Stimulated activated CD4-positive, alpha-beta T cell treated with anti-CD3 and anti-CD28 coated beads, Interleukin-4, amount 100 ng/mL, for 24 hours (primary cell): Measurements from ENCODE around the gene SLC16A12.
"Not testable (repeated sequence)": the region's sequence is repeated elsewhere in the genome, so short reads cannot be mapped to it uniquely, and the experiment has no call there.

Experiments
- DNase-seq: peaks from one replicate; pipeline ENCODE4 v3.0.0-alpha.2; 2020

The SLC16A12 gene

GRCh38 chr10:89468191-89468965, 67.0 kb downstream of the SLC16A12 start:
- no peak for DNase-seq

DNA sequence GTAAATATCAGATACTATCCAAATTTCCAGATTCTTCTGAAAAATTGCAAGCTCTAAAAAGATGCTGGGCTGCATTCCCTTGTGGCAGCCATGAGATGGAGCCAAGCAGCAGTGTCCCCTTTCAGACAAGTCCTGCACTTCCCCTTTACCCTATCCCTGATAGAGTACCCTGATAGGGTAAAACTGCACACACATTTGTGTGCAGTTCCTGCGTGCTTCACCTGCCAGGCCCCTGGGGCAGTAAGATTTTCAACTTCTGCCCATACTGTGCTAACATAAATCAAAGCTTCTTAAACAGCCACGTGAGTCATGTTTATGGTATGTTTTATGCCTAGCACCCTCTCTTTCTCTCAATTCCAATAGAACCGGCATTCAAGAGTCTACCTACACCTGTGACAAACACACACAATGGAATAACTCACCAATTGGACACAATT, 68.8 kb downstream of the SLC16A12 start:
- no peak for DNase-seq

DNA sequence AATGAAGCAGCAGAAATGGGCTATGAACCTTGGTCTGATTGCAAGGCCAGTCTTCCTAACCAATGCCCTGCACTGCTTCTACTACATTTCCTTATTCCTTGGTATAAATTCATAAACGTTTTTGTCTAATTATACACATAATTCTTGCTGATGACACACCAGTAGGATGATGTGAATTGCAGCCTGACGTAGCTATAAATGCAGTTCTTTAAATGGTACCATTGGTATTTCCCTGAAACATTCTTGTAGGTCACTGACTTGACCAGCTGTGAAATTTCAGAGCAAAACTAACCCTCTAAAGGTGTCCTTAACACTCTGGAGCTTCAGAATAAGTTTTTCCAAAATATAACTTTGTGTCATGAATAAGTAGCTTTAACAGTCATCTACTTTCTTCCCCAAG, 70.2 kb downstream of the SLC16A12 start:
- DNase-seq = no peak

GRCh38 chr10:89463846-89464537, 71.4 kb downstream of the SLC16A12 start:
- no peak for DNase-seq

DNA sequence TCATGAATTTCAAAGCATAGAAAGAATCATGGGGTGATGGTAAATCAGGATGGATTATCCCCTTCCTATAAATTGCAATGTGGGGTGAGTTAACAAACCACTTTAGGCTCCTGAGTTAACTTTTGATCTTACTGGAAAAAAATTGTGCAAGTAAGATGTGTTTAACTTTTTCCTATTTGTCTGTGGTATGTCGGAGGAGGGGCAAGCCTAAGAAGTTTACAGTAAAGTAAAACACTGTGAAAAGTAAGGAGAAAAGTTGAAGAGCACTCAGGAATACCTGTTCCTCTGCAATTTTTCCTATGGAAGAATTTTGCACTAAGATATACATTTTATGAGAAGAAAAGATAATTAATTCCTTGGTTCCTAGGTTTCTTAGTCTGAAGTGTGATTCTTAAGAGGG, 76.6 kb downstream of the SLC16A12 start:
- DNase-seq = no peak

DNA sequence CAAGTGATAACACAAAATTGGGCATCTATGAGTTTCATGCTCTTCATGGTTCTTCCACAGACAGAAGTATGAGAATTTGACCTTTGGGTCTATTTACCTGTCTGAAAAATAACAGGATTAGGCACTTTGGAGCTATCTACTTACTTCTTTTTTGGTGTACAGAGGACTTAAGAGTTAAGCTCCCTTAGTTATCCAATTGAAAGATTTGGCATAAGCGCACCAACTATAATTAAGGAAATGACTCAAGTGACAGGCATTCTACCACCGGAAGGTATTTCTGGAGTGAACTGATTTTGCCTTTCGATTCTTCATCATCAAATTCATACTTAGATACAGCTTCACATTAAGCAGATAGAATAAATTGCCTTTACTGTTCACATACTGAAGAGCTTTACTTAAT, 77.1 kb downstream of the SLC16A12 start:
- no peak for DNase-seq

GRCh38 chr10:89454561-89455347, 80.6 kb downstream of the SLC16A12 start:
- DNase-seq = no peak

- DNase-seq = no peak
These were observed 83.2 kb downstream of the SLC16A12 start for GRCh38 chr10:89452193-89452592.

- no peak for DNase-seq
These were observed 84.5 kb downstream of the SLC16A12 start for GRCh38 chr10:89450901-89451300.

DNA sequence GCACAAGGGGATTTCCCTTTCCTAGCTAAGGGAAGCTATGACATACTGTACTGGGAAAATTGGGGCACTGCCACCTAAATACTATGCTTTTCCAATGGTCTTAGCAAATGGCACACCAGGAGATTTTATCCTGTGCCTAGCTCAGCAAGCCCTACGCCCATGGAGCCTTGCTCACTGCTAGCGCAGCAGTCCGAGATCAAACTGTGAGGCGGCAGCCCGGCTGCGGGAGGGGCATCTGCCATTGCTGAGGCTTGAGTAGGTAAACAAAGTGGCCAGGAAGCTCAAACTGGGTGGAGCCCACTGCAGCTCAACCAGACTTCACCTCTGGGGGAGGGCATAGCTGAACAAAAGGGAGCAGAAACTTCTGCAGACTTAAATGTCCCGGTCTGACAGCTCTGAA, 90.6 kb downstream of the SLC16A12 start:
- not testable (repeated sequence) for DNase-seq

DNA sequence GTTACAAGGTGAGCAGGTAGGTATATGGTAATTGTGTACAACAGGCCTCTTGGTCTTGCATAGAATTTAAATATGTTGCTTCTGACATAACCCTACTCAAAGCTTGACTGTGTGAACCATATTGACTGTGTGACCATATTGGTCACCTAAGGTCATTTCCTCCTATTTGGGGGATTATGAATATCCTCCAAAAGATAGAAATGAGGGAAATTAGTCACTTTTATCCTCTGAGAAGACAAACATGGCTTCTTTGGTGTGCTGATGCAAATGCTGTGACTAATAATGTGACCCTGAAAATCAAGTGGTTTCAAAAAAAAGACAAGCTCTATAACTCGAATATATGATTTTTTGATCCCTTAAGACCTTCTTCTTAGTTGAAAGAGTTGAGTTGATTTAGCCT, 93.1 kb downstream of the SLC16A12 start:
- no peak for DNase-seq

DNA sequence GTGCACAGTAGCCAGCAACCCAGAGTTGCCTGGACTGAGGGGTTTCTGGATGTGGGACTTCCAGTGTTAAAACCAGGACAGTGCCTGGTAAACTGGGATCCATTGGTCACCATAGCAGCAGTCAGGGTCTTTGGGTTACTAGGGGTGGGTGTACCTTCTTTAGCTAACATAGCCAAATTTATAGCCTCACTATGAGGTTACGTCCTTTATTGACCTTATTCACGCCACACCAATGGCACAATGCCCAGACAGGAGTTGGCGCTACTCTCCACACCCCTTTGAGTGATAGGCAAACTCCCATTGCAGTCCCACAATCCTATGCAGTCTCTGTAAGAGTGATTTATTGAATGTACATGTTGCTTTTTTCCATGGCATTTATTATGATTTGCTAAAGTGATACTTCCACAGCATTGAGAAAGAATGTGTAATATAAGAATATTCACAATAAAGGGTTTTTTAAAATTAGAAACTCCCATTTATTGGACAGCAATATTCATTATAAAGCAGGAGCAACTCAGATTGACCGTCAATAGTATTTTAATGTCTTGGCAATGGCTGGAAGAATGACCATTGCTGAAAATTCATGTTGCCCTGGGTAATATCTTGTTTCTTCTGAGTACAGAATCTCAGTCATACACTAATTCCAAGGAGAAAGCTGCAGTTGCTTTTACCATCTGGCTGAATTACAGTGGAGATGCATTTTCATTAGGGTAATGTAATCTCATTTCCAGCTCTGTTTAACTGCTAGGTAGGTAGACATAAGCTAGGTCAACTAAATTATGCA, 95.0 kb downstream of the SLC16A12 start:
- no peak for DNase-seq

GRCh38 chr10:89438525-89438924, 96.9 kb downstream of the SLC16A12 start:
- no peak for DNase-seq

- no peak for DNase-seq
These were observed 103.4 kb downstream of the SLC16A12 start for GRCh38 chr10:89431977-89432376.

DNA sequence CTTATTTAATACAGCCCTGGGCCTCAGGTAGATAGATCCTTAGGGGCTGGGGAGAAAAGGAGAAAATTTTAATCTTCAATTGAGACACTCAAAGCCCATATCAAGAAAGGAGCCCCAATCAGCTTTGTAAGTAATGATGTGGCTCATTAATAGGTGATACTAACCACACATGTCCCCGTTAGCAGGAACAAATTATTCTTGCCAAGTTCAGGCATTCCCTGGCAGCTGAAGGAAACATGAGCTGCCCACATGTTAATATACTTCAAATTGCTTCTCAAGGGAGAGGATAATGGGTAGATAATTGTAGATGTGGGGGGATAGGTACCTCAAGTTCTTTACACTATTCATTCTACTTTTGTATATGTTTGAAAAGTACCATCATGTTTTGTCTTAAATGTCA, 106.5 kb downstream of the SLC16A12 start:
- DNase-seq = no peak

DNA sequence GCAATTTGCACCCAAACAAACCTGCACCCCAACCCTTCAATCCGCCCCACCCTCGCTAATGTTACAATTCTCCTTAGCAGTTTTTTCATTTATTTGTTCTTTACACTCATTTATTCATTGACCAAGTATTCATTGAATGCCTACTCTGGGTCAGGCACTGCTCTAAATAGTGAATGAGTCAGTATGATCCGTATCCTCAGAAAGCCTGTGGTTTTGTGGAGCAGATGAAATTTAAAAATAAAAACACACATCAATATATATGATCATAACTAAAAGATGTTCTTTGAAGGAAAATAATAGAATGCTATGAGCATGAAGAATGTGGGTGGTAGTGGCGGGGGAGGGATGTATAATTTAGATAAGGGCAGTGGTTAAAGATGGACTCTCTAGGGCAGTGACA, 107.8 kb downstream of the SLC16A12 start:
- no peak for DNase-seq

DNA sequence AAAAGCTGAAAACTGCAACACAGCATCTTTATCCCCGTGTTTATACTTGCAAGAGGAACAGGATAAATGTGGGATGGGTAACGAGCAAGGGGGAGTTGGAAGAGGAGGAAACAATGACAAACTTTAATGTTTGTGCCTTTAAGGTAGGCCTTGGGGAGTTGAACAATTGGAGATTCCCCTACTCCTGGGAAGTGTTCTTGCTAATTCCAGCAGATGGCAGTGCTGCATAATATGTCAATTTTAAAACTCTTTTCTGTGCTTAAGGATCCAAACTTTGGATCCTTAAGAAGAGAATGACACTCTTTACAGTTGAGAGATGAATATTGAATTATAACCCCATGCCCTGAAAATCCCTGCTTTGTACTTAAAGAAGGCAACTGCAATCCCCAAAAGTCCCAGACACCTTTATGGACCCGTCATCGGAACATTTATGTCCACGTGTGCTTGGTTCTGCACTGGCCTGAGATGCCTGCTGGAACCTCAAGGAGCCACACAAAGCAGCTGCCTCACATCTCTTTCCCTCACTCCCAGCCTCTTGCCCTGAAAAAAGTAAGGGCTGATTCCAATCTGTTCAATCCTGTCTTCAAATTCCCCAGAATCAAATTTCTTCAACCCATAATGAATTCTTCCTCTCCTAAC, 109.0 kb downstream of the SLC16A12 start:
- DNase-seq = no peak

GRCh38 chr10:89425000-89425399, 110.4 kb downstream of the SLC16A12 start:
- no peak for DNase-seq

DNA sequence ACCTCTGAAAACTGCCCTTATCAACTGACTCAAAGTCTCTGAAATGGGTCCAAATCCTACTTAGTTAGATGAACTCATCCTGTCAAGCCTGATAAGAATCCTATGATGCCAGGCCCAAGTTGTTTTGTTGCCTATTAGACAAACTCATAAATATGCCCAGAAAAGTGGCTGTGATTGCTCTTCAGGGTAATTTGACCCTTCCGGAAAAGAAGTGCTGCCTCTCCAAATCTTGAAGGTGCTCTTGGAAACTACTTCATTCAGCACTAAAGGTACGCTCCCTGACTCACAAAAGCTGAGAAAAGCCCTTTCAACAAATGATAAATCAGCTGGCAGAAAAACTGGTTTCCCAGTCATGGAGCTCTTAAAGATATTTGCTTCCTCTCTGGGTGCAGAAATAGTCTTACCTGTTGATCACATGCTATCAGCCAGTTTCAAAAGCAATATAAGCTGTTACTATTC, 114.3 kb downstream of the SLC16A12 start:
- no peak for DNase-seq

DNA sequence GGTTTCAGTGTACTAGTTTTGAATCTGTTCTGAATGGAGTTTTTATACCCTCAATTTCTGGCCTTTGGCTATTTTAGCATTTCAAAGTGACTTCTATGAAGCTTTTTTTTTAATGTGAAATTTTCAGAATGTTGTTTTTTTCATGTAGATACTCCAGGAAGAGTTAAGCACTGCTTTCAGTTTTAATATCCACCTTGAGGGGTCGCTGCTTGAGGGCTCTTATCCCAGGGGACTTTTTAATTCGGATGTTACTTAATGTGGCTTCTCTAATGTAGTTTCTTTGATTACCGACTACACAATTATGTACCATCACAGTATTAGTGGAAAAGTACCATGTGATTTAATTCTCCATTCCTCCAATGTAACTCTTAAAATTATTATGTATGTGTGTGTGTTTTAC, 115.8 kb downstream of the SLC16A12 start:
- no peak for DNase-seq

DNA sequence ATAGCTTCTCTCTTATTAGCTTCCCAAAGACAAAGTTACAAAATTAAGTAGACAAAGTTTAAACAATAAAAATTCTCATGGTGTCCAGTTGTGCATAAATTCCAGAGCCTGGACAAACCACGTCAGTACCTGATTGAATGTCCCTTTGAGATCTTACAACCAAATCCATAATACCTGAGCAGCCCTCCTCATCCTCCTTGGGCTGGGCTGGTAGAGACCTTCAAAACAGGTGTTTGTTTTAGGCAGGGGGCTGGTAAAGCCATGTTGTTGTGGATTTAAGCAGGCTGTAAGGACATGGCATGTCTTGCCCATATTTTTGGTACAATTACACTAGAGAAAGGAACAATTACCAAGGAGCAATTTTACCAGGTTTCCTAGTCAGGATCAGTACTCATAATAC, 118.9 kb downstream of the SLC16A12 start:
- DNase-seq = no peak
